Measurements from ENCODE around the gene MTRF1.

MTRF1 gene

DNA sequence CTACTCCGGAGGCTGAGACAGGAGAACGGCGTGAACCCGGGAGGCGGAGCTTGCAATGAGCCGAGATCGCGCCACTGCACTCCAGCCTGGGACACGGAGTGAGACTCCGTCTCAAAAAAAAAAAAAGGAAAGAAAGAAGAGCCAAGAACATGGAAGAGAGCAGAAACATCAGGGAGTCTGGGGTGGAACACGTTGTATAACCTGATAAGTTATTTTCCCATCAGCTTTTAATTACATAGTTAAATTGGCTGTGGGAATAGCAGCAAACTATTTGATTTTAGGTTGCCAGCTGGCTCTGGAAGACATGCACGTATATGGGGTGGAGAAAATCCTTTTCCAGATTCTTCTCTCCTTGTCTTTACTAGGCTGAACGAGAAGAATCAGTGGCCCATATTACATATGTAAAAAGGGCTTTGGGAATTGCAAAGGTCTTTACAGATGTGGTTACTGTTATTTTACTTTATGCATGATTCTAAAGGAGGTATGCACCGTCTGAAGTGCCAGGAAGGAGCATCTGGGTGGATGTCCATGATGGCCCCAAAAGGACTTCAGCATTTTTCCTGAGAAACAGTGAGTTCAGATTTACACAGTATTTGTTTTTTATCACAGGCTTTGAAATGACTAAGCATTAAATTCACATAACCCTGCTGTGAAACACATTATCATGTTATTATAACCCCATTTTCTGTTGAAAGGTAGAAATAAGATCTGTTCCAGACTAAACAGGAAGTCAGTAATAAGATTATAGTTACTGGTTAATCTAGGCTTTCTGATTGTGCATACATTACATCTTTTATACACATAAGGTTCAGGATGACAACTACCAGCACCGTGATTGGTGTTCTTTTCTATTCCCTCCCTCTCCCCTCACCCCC is 43.1 kb upstream of the MTRF1 start:
- H3K4me3 ChIP-seq (ENCODE audit: low read depth in 1 of 2, low read length in 2 of 2), result no peak overlapping the region
- TF ChIP-seq EZH2 (IDR thresholded peaks at IDR 0.05; ENCODE audit: borderline replicate concordance, low read depth, low read length, severe bottlenecking), result no peak
- TF ChIP-seq, protein P1, sequence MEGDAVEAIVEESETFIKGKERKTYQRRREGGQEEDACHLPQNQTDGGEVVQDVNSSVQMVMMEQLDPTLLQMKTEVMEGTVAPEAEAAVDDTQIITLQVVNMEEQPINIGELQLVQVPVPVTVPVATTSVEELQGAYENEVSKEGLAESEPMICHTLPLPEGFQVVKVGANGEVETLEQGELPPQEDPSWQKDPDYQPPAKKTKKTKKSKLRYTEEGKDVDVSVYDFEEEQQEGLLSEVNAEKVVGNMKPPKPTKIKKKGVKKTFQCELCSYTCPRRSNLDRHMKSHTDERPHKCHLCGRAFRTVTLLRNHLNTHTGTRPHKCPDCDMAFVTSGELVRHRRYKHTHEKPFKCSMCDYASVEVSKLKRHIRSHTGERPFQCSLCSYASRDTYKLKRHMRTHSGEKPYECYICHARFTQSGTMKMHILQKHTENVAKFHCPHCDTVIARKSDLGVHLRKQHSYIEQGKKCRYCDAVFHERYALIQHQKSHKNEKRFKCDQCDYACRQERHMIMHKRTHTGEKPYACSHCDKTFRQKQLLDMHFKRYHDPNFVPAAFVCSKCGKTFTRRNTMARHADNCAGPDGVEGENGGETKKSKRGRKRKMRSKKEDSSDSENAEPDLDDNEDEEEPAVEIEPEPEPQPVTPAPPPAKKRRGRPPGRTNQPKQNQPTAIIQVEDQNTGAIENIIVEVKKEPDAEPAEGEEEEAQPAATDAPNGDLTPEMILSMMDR (IDR thresholded peaks at IDR 0.05; ENCODE audit: borderline replicate concordance, extremely low read depth, low read length, poor library complexity, severe bottlenecking), result no peak
- ATAC-seq (ENCODE audit: insufficient read depth, low read depth) (no peak), DNase-seq (no peak)
- peaks cover 4% of the 10 kb centered on the region for H3K79me2 ChIP-seq (ENCODE audit: insufficient read depth, low read length)
- no peaks in the 10 kb centered on the region for H4K20me1 ChIP-seq (ENCODE audit: insufficient read depth, low read length)
- H3K9ac ChIP-seq (ENCODE audit: low read depth, low read length), result no peak overlapping the region
- no peaks in the 10 kb centered on the region for H3K27me3 ChIP-seq (ENCODE audit: insufficient read depth, low read length, poor library complexity)
- H3K4me2 ChIP-seq (ENCODE audit: insufficient read depth, low read length), result no peak overlapping the region
- H3K4me1 ChIP-seq (ENCODE audit: insufficient read depth, low read length), result peaks cover 9% of the 10 kb centered on the region
- no peaks in the 10 kb centered on the region for H3K9me3 ChIP-seq (ENCODE audit: insufficient read depth, low read length, severe bottlenecking)
- no peaks in the 10 kb centered on the region; the same call in 1 of the 2 replicates for H3K36me3 ChIP-seq (ENCODE audit: insufficient read depth, low read length)
- no peak overlapping the region for H3K27ac ChIP-seq (ENCODE audit: low read length)
- H2AFZ ChIP-seq (ENCODE audit: low read depth, low read length), result no peak overlapping the region

DNA sequence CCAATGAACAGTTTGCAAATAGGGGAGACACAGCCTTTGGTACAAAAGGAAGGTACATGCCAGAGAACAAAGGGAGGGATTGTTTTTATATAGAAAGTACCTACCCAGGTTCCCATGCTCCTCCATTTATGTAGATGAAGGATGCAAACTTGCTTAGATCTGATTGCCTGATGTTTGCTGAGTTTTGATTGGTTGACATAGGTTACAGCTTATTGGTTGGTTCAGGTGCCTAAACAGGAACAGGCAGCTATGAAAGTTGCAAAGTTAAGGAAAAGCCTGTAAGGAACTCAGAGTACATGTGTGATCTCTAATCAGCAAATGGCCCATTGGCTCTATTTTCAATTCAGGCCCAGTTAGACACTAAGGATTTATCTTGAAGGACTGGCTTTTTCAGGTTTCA is 41.2 kb upstream of the MTRF1 start:
- no peak overlapping the region for H3K4me2 ChIP-seq (ENCODE audit: insufficient read depth, low read length)
- H2AFZ ChIP-seq (ENCODE audit: low read depth, low read length), result no peak overlapping the region
- H3K9ac ChIP-seq (ENCODE audit: low read depth, low read length), result no peak overlapping the region
- DNase-seq (no peak), ATAC-seq (ENCODE audit: insufficient read depth, low read depth) (no peak)
- no peak overlapping the region for H3K27ac ChIP-seq (ENCODE audit: low read length)
- no peak overlapping the region for H3K4me3 ChIP-seq (ENCODE audit: low read depth in 1 of 2, low read length in 2 of 2)
- H3K79me2 ChIP-seq (ENCODE audit: insufficient read depth, low read length), result no peaks in the 10 kb centered on the region
- H3K4me1 ChIP-seq (ENCODE audit: insufficient read depth, low read length), result no peaks in the 10 kb centered on the region
- no peaks in the 10 kb centered on the region for H3K27me3 ChIP-seq (ENCODE audit: insufficient read depth, low read length, poor library complexity)
- no peaks in the 10 kb centered on the region for H3K9me3 ChIP-seq (ENCODE audit: insufficient read depth, low read length, severe bottlenecking)
- H4K20me1 ChIP-seq (ENCODE audit: insufficient read depth, low read length), result no peaks in the 10 kb centered on the region
- TF ChIP-seq EZH2 (IDR thresholded peaks at IDR 0.05; ENCODE audit: borderline replicate concordance, low read depth, low read length, severe bottlenecking), result no peak
- TF ChIP-seq, protein P1 (IDR thresholded peaks at IDR 0.05; ENCODE audit: borderline replicate concordance, extremely low read depth, low read length, poor library complexity, severe bottlenecking), result no peak
- no peaks in the 10 kb centered on the region for H3K36me3 ChIP-seq (ENCODE audit: insufficient read depth, low read length)

DNA sequence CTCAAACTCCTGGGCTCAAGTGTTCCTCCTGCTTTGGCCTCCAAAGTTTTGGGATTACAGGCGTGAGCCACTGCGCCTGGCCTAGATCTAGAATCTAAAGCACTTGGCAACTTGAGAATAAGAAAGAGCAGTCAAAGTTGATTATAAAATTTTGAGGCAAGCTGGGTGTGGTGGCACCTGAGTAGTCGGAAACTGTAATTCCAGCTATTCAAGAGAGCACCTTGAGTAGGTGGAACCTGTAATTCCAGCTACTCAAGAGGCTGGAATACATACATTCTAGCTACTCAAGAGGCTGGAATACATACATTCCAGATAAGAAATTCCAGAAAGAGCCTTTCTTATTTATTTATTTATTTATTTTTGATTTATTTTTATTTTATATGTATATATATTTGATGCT is 39.4 kb upstream of the MTRF1 start:
- H3K4me2 ChIP-seq (ENCODE audit: insufficient read depth, low read length), result no peak overlapping the region
- no peak overlapping the region for H3K4me3 ChIP-seq (ENCODE audit: low read depth in 1 of 2, low read length in 2 of 2)
- H3K9ac ChIP-seq (ENCODE audit: low read depth, low read length), result no peak overlapping the region
- no peak overlapping the region for H2AFZ ChIP-seq (ENCODE audit: low read depth, low read length)
- DNase-seq (no peak), ATAC-seq (ENCODE audit: insufficient read depth, low read depth) (no peak)
- H3K79me2 ChIP-seq (ENCODE audit: insufficient read depth, low read length), result no peaks in the 10 kb centered on the region
- H3K36me3 ChIP-seq (ENCODE audit: insufficient read depth, low read length), result no peaks in the 10 kb centered on the region
- H3K27me3 ChIP-seq (ENCODE audit: insufficient read depth, low read length, poor library complexity), result no peaks in the 10 kb centered on the region
- no peaks in the 10 kb centered on the region for H3K4me1 ChIP-seq (ENCODE audit: insufficient read depth, low read length)
- H3K27ac ChIP-seq (ENCODE audit: low read length), result no peak overlapping the region
- H3K9me3 ChIP-seq (ENCODE audit: insufficient read depth, low read length, severe bottlenecking), result no peaks in the 10 kb centered on the region
- H4K20me1 ChIP-seq (ENCODE audit: insufficient read depth, low read length), result no peaks in the 10 kb centered on the region
- TF ChIP-seq, protein P1 (IDR thresholded peaks at IDR 0.05; ENCODE audit: borderline replicate concordance, extremely low read depth, low read length, poor library complexity, severe bottlenecking), result no peak
- TF ChIP-seq EZH2 (IDR thresholded peaks at IDR 0.05; ENCODE audit: borderline replicate concordance, low read depth, low read length, severe bottlenecking), result no peak
